NCI-H2171 treated with DMSO at 0.1 percent for 48 hours (cell line): ENCODE data around the gene PDE2A.

ENCODE experiments used
- DNase-seq: peaks from one replicate; lab custom pipeline; 2025; lab: John Stamatoyannopoulos, UW

The PDE2A gene

GRCh38 chr11:72673943-72674828 is at the start of gene PDE2A:
PDE2A (minus strand) TSS chr11:72674422; CDS start chr11:72674207, 215 bp downstream.
- peak; percentile 66 for DNase-seq

GRCh38 chr11:72723508-72723907 is 49.3 kb upstream of the PDE2A start:
- DNase-seq = no peak

- DNase-seq = peak; percentile 84
These were observed 48.0 kb upstream of the PDE2A start for GRCh38 chr11:72722050-72722748.

GRCh38 chr11:72721689-72722049 is 47.4 kb upstream of the PDE2A start:
- peak; percentile 57 for DNase-seq

- no peak for DNase-seq
These were observed 47.1 kb upstream of the PDE2A start for GRCh38 chr11:72721276-72721675.

GRCh38 chr11:72720784-72721183 is 46.6 kb upstream of the PDE2A start:
- no peak for DNase-seq

GRCh38 chr11:72720047-72720446 is 45.8 kb upstream of the PDE2A start:
- DNase-seq = no peak

GRCh38 chr11:72719551-72719950 is 45.3 kb upstream of the PDE2A start:
- DNase-seq = no peak

- no peak for DNase-seq
These were observed 44.9 kb upstream of the PDE2A start for GRCh38 chr11:72719144-72719543.

GRCh38 chr11:72718101-72718501 is 43.9 kb upstream of the PDE2A start:
- DNase-seq = no peak

GRCh38 chr11:72716788-72717435 is 42.7 kb upstream of the PDE2A start:
- DNase-seq = no peak

GRCh38 chr11:72716290-72716689 is 42.1 kb upstream of the PDE2A start:
- DNase-seq = peak; percentile 90

- no peak for DNase-seq
These were observed 38.6 kb upstream of the PDE2A start for GRCh38 chr11:72712841-72713240.

- DNase-seq = no peak
These were observed 38.0 kb upstream of the PDE2A start for GRCh38 chr11:72712168-72712751.

GRCh38 chr11:72711141-72711540 is 36.9 kb upstream of the PDE2A start:
- no peak for DNase-seq

- no peak for DNase-seq
These were observed 36.1 kb upstream of the PDE2A start for GRCh38 chr11:72710278-72710677.

GRCh38 chr11:72709478-72710238 is 35.4 kb upstream of the PDE2A start:
- DNase-seq = no peak

GRCh38 chr11:72707032-72707431 is 32.8 kb upstream of the PDE2A start:
- no peak for DNase-seq

- no peak for DNase-seq
These were observed 32.4 kb upstream of the PDE2A start for GRCh38 chr11:72706579-72706978.

- peak; percentile 36 for DNase-seq
These were observed 31.5 kb upstream of the PDE2A start for GRCh38 chr11:72705442-72706365.
